K562 (cell line): Measurements from ENCODE around the gene TSTD2. TPM values are rescaled to one million over a fixed set of nuclear protein-coding genes. Genes with fewer than 3 reads are reported as not detected.

ENCODE experiments used
- MGA ChIP-seq: fragments of 450-650 bp; IDR thresholded peaks from 2 replicates; pipeline ENCODE4 v1.6.1; 2016; ENCODE audit warnings: mild to moderate bottlenecking, moderate library complexity
- polyA plus RNA-seq, 8 experiments: library from polyadenylated mRNA; depleted of rRNA in 4 of 8; stranded (reverse) in 5 of 8; unstranded in 3 of 8; fragments of >200 nt; fragmentation: Nextera tagmentation in 2 of 8; fragmentation: Illumina TruSeq in 1 of 8; extraction: Ambion mirVana in 2 of 8; extraction: Trizol in 1 of 8; gene quantifications; 2 replicates each; pipeline versions ENCODE4 v1.2.1 to v1.2.3, GENCODE V29; 2011 to 2014; ENCODE audit warnings: inconsistent platforms in 1 of 8, missing spikeins in 1 of 8
- total RNA-seq, 7 experiments: library from RNA; depleted of rRNA in 6 of 7; stranded (reverse); fragments of >200 nt in 6 of 7; fragmentation: Illumina TruSeq in 2 of 7; extraction: Trizol in 2 of 7; gene quantifications; 2 replicates each; pipeline versions ENCODE4 v1.2.1 to v1.2.3, GENCODE V29; 2011 to 2021; ENCODE audit warnings: low replicate concordance in 1 of 7

TSTD2 gene
- total and polyA plus RNA-seq, 9 of the 15 experiments (the other 6 are each of a cell fraction or from before 2014, with no cell fraction given), result 10.1 to 36.7 (median 19.0) TPM

GRCh38 chr9:97666907-97667686, 33.9 kb upstream of the TSTD2 start (continued):
- TF ChIP-seq MGA, result no peak
